Islet of Langerhans (tissue), 1 donor: ENCODE measurements around the gene STMP1.

ENCODE experiments used
- FAIRE-seq: peaks from one replicate; lab custom pipeline; 2011; peaks lifted over from hg19 to GRCh38; lab: Jason Lieb, UNC

The STMP1 gene

GRCh38 chr7:135704074-135704473 is 41.8 kb downstream of the STMP1 start:
- no peak for FAIRE-seq

DNA sequence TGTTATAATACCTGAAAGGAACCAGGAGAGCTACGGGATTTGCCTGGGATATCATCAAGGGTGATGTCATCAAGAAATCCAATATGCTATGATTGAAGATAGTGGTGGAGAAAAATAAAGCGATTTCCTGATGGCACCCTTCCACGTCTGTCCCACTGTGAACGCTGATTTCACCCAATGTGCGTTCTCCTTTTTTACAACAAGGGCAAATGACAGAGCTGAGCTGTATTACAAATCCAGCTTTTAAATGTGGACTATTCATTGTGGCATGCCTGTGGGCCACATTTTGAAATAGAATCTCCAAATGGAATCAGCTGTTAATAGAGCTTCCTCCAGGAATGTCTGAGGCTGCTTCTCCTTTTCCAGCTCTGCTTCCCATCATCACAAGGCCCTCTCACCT is 42.4 kb downstream of the STMP1 start:
- FAIRE-seq, result no peak

GRCh38 chr7:135706038-135706742 is 43.9 kb downstream of the STMP1 start:
- FAIRE-seq, result no peak

DNA sequence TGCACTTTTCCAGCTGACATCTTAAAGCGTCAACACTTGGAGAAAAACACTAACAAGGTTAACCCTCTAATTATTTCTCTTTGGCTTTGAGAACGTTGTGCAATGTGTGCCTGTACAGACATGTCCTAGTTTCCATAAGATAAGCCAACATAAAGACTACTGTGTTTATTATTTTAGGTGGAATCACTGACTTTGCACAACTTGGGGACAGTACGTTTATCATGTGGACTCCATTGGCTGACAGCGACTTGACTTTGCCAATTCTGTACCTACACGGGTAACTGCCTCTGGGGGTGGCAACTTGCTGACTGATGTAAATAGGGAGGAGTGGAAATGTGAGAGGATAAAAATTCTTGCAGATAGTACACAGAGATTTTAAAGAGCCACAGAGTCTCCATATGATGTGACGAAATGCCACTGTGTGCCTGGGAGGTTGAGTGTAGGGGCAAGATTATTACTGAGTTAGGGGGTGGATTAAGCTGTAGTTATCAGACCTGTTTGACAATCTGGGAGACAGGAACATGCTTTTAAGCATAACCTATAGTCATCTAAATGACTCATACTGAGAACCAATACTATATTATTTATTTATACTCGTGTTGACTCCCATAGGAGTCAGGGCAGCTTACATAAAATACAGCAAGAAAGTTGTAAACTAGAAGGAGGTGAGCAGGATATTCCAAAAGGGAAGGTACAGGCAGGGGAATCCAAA is 44.7 kb downstream of the STMP1 start:
- no peak for FAIRE-seq

GRCh38 chr7:135707570-135707966 is 45.3 kb downstream of the STMP1 start:
- no peak for FAIRE-seq

- FAIRE-seq, result no peak
These were observed 45.7 kb downstream of the STMP1 start for GRCh38 chr7:135708041-135708440.

DNA sequence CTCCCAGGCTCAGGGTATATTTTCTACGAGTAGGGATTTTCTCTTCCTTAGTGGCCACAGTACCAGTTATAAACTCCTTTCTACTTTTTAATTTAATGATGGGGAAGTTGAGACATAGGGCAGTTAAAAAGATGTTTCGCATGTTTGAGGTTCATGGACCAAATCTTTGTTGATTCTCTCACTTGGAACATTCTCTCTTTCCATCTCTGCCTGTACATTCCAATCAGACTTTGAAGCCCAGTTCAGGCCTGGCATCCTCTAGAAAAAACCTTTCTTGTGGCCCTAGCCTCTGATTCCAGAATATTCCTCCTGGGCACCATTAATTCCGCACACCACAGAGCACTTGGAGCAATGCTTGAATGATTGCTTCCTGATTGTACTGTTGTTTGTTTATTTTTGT is 47.2 kb downstream of the STMP1 start:
- FAIRE-seq, result no peak

GRCh38 chr7:135710417-135711138 is 48.3 kb downstream of the STMP1 start:
- FAIRE-seq, result no peak

GRCh38 chr7:135711139-135711469 is 48.8 kb downstream of the STMP1 start:
- no peak for FAIRE-seq

GRCh38 chr7:135712182-135712782 is 50.0 kb downstream of the STMP1 start:
- no peak for FAIRE-seq

GRCh38 chr7:135712796-135713195 is 50.5 kb downstream of the STMP1 start:
- no peak for FAIRE-seq

GRCh38 chr7:135713836-135714470 is 51.6 kb downstream of the STMP1 start:
- FAIRE-seq, result no peak

GRCh38 chr7:135714534-135715009 is 52.3 kb downstream of the STMP1 start:
- no peak for FAIRE-seq

DNA sequence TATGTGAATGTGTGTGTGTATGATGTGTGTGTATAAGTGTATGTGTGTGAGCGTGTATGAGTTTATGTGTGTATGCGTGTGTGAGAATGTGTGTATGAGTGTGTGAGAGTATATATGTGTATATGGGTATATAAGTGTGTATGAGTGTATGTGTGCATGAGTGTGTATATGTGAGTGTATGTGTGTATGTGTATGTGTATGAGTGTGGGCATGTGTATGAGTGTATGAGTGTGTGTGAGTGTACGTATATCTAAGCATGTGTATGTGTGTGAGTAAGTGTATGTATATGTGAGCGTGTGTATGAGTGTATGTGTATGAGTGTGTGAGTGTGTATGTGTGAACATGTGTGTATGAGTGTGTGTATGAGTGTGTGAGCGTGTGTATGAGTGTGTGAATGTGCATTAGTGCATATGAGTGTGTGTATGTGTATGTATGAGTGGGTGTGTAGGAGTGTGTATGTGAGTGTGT is 52.8 kb downstream of the STMP1 start:
- FAIRE-seq, result no peak

GRCh38 chr7:135715673-135716072 is 53.4 kb downstream of the STMP1 start:
- FAIRE-seq, result no peak

DNA sequence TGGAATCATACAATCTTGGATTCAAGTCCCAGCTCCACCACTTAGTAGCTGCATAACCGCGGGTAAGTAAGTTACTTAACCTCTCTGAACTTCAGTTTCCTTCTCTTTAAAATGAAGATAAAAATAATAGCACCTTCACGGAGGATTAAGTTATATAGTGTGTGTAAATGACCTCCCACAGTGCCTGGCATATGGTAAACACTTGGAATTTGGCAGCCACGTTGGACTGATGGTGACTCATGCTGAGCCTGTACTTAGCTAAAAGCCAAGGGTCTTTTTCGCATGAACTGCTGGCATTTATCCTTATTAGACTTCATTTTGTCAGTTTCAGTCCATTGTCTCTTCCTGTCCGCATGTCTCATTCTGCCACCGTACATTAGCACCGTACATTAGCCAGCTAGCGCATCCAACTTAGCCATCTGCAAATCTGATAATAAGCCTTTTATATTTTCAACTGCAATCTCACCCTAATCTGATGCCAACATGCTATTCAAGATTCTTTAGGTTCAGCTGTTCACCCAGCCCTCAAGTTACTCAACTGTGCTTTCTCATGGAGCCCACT is 54.4 kb downstream of the STMP1 start:
- no peak for FAIRE-seq

- no peak for FAIRE-seq
These were observed 55.4 kb downstream of the STMP1 start for GRCh38 chr7:135717693-135718092.

DNA sequence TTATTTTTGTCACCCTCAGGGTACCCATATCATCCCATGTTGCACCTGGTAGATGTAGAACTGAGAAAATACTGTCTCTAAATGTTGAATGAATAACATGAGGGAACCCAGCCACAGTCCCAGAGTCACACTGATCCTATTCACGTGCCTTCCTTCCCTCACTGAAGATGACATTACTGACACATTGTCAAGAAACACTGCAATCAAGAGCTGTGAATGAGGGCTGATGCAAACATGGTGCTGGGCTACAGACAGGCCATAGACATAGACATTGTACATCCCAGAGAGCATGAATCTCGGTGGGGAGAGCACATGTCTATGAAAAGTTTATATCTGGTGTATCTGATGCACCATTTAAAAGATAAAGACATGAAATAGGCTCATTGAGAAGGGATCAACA is 55.9 kb downstream of the STMP1 start:
- no peak for FAIRE-seq

GRCh38 chr7:135718794-135719437 is 56.6 kb downstream of the STMP1 start:
- FAIRE-seq, result no peak

- FAIRE-seq, result no peak
These were observed 57.4 kb downstream of the STMP1 start for GRCh38 chr7:135719688-135720087.

GRCh38 chr7:135721198-135721820 is 59.0 kb downstream of the STMP1 start:
- no peak for FAIRE-seq
